Prostate gland (tissue), 2 donors: Measurements from ENCODE around the gene VPS45. TPM values are rescaled to one million over a fixed set of nuclear protein-coding genes. Genes with fewer than 3 reads are reported as not detected.
"Not testable (repeated sequence)": the region's sequence is repeated elsewhere in the genome, so short reads cannot be mapped to it uniquely, and the experiment has no call there.

Experiments
- DNase-seq: peaks from one replicate; pipeline ENCODE4 v3.0.0-alpha.2; 2019; ENCODE audit warnings: low spot score
- H3K27ac ChIP-seq, 2 donors: fragments of 200-600 bp; sonication (generic); 2 replicates each; pipeline ENCODE4 v1.5.1; 2017 to 2019
- H3K27me3 ChIP-seq: fragments of 200-600 bp; sonication (generic); replicated peaks from 2 replicates; pipeline ENCODE4 v1.5.1; 2019; ENCODE audit not compliant: insufficient read depth
- H3K36me3 ChIP-seq, 2 donors: fragments of 200-600 bp; sonication (generic); 1 replicate in 1 of 2; 2 replicates in 1 of 2; pipeline versions ENCODE4 v1.5.1 to v1.8.1; 2017 to 2019
- H3K4me1 ChIP-seq: fragments of 200-600 bp; sonication (generic); replicated peaks from 2 replicates; pipeline ENCODE4 v1.5.1; 2019
- H3K4me3 ChIP-seq, 2 donors: fragments of 200-600 bp; sonication (generic); 2 replicates each; pipeline ENCODE4 v1.5.1; 2017 to 2019
- H3K9me3 ChIP-seq: fragments of 200-600 bp; sonication (generic); 2 replicates; pipeline ENCODE4 v1.5.1; 2017
- CTCF ChIP-seq, 4 experiments: fragments of 200-600 bp in 2 of 4; fragments of 450-650 bp in 2 of 4; sonication (generic) in 2 of 4; IDR thresholded peaks; 1 replicate in 3 of 4; 2 replicates in 1 of 4; pipeline ENCODE4 v1.5.1; 2016 to 2019; ENCODE audit warnings: antibody characterized with exemption in 4 of 4, mild to moderate bottlenecking in 2 of 4, moderate library complexity in 2 of 4
- POLR2A ChIP-seq: fragments of 450-650 bp; IDR thresholded peaks from one replicate; pipeline ENCODE4 v1.6.1; 2016; ENCODE audit warnings: antibody characterized with exemption, mild to moderate bottlenecking
- POLR2AphosphoS5 ChIP-seq: sonication (generic); formaldehyde crosslinking; IDR thresholded peaks from one replicate; pipeline ENCODE4 v1.6.1; 2017; ENCODE audit warnings: antibody characterized with exemption
- WGBS: methylation state at CpG from one replicate; pipeline ENCODE4 v1.1.5; 2018; 5-methylcytosine and 5-hydroxymethylcytosine counted together
- intact Hi-C: fragments of 100-400 bp; cut with DNase I; formaldehyde crosslinking; loops from one replicate; pipeline ENCODE4 v1.14.2; 2022
- total RNA-seq, 2 donors: library from RNA; depleted of rRNA; stranded (reverse); fragments of >200 nt; gene quantifications; one replicate each; pipeline ENCODE4 v1.1.0, GENCODE V29; 2016

The VPS45 gene
- total RNA-seq, 2 donors from 2014 or later = 29.6 to 33.3 TPM

- no peak for DNase-seq
- Histone ChIP-seq H3K4me1 (no peaks in the 10 kb centered on the region), H3K27me3 (no peaks in the 10 kb centered on the region), H3K27ac (no peak overlapping the region), H3K9me3 (no peaks in the 10 kb centered on the region), H3K4me3 (no peak overlapping the region), H3K36me3 (no peaks in the 10 kb centered on the region)
- 64% methylated on average over 7 of the region's 7 CpGs for WGBS
- no peak for TF ChIP-seq POLR2AphosphoS5
- TF ChIP-seq CTCF (IDR thresholded peaks at IDR 0.05) = no peak
- TF ChIP-seq POLR2A = no peak
- intact Hi-C loops = loop anchor here (2.0 kb wide), 1 partner anchor 88 kb away; no protein-coding TSS in a partner anchor
Measured at GRCh38 chr1:150051089-150051373, 16.5 kb upstream of the VPS45 start.

- not testable (repeated sequence) for H3K4me3 ChIP-seq, H3K9me3 ChIP-seq, H3K4me1 ChIP-seq, H3K27ac ChIP-seq, DNase-seq, H3K27me3 ChIP-seq, H3K36me3 ChIP-seq
- 61% methylated on average over 3 of the region's 3 CpGs for WGBS
- intact Hi-C loops = loop anchor here (2.0 kb wide), 1 partner anchor 89 kb away; no protein-coding TSS in a partner anchor
Measured at GRCh38 chr1:150051905-150052412, 15.6 kb upstream of the VPS45 start.

- H3K27ac ChIP-seq = no peak overlapping the region
- H3K36me3 ChIP-seq = no peaks in the 10 kb centered on the region
- intact Hi-C loops = no loop called here
- no peak overlapping the region for H3K4me3 ChIP-seq
- H3K27me3 ChIP-seq = no peaks in the 10 kb centered on the region
- WGBS = 72% methylated on average over 3 of the region's 3 CpGs
- H3K4me1 ChIP-seq = no peaks in the 10 kb centered on the region
- DNase-seq = no peak
- no peaks in the 10 kb centered on the region for H3K9me3 ChIP-seq
- TF ChIP-seq POLR2AphosphoS5 (no peak), POLR2A (no peak), CTCF (IDR thresholded peaks at IDR 0.05) (no peak)
Measured at GRCh38 chr1:150053926-150054325, 13.7 kb upstream of the VPS45 start.

- H3K36me3 ChIP-seq, DNase-seq, H3K4me1 ChIP-seq, intact Hi-C loops, H3K9me3 ChIP-seq, H3K4me3 ChIP-seq, H3K27me3 ChIP-seq, H3K27ac ChIP-seq: not testable (repeated sequence)
- 92% methylated on average over 4 of the region's 4 CpGs for WGBS
Measured at GRCh38 chr1:150055507-150055906, 12.1 kb upstream of the VPS45 start.

- no peaks in the 10 kb centered on the region for H3K4me1 ChIP-seq
- H3K27ac ChIP-seq = no peak overlapping the region
- H3K4me3 ChIP-seq = no peak overlapping the region
- no peak for DNase-seq
- no peaks in the 10 kb centered on the region for H3K27me3 ChIP-seq
- intact Hi-C loops = no loop called here
- H3K36me3 ChIP-seq = no peaks in the 10 kb centered on the region
- 80% methylated on average over 1 of the region's 1 CpG for WGBS
- H3K9me3 ChIP-seq = no peaks in the 10 kb centered on the region
- TF ChIP-seq POLR2AphosphoS5 = no peak
- TF ChIP-seq POLR2A = no peak
- no peak for TF ChIP-seq CTCF (IDR thresholded peaks at IDR 0.05)
Measured at GRCh38 chr1:150056407-150056806, 11.2 kb upstream of the VPS45 start.

- Histone ChIP-seq H3K27ac (no peak overlapping the region), H3K9me3 (no peaks in the 10 kb centered on the region), H3K36me3 (no peaks in the 10 kb centered on the region), H3K4me3 (no peak overlapping the region), H3K27me3 (no peaks in the 10 kb centered on the region), H3K4me1 (no peaks in the 10 kb centered on the region)
- no peak for TF ChIP-seq POLR2A
- no peak for TF ChIP-seq POLR2AphosphoS5
- no peak for TF ChIP-seq CTCF (IDR thresholded peaks at IDR 0.05)
- intact Hi-C loops = no loop called here
- 82% methylated on average over 4 of the region's 4 CpGs for WGBS
- no peak for DNase-seq
Measured at GRCh38 chr1:150060260-150060659, 7.3 kb upstream of the VPS45 start.
